COLO829 (cell line): ENCODE measurements around the gene GPR173.

ENCODE experiments used
- DNase-seq: peaks from one replicate; pipeline ENCODE4 v3.0.0; 2012; ENCODE audit warnings: low spot score

Gene GPR173

GRCh38 chrX:53048169-53049126 is at the start of gene GPR173:
Gene GPR173 (plus strand): TSS chrX:53048789. CDS start chrX:53076622, 27,833 bp downstream.
- no peak for DNase-seq

- DNase-seq: no peak
Measured at GRCh38 chrX:53000447-53001135, 48.0 kb upstream of the GPR173 start.

- no peak for DNase-seq
Measured at GRCh38 chrX:53001958-53002357, 46.6 kb upstream of the GPR173 start.

DNA sequence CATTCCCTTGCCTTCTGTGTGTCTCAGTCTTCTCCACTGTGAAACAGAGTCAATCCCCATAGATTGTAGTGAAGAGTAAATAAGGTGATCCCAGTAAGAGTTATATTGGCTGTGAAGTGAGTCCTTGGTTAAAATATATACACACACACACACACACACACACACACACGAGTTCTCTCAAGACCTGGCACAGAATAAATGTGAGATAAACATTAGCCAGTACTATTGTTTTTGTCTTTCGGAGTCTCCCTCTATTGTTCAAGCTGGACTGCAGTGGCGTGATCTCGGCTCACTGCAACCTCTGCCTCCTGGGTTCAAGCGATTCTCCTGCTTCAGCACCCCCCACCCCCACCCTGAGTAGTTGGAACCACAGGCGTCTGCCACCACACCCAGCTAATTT is 45.5 kb upstream of the GPR173 start:
- DNase-seq: no peak

DNA sequence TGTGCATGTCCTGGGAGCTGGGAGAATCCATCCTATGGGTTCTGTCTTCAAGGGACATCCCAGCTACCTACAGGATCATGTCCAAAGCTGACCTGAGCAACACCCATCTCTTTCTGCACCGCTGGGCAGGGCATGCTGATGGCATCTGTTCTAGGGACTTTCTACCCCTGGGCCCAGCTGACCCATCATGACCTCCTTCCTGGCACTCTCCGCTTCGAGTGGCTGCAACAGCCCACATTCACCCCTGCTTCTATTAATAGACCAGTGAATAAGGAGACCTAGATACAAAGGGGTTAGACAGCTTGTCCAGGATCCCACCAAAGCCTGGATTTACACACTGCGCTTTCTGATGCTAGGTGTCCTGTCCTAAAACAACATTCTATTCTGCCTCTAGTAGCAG is 44.6 kb upstream of the GPR173 start:
- no peak for DNase-seq

DNA sequence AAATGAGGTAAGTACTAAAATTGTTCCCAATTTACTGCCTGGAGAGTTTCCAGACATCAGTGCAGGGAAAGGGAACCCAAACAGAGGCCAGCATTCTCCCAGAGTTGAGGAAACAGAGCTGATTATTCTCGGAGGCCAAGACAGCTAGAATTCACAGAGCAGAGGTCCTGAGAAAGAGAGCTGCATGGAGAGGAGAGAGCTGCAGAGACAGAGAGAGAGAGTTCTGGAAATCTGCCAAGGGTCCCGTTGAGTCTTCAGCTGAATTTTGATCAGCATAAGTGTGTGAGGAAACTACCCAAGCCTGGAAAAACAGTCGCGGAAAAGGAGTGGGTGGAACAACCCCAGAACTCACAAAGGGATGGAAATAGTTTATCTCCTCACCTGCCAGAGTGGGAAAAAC is 43.8 kb upstream of the GPR173 start:
- no peak for DNase-seq

GRCh38 chrX:53005327-53005726 is 43.3 kb upstream of the GPR173 start:
- DNase-seq: no peak

DNA sequence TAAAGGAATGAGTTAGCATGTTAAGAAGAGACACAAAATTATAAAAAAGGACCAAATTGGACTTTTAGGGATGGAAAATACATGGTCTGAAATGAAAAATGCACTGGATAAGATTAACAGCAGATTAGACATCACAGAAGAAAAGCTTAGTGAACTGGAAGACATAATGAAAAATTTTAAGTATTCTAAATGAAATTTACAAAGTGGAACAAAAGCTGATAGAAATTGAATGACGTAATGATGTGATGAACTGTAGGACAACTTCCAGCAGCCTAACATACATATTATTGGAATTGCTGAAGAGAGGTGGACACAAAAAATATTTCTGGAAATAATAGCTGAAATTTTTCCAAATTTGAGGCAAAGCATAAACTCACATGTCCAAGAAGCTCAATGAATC is 39.6 kb upstream of the GPR173 start:
- DNase-seq: no peak

DNA sequence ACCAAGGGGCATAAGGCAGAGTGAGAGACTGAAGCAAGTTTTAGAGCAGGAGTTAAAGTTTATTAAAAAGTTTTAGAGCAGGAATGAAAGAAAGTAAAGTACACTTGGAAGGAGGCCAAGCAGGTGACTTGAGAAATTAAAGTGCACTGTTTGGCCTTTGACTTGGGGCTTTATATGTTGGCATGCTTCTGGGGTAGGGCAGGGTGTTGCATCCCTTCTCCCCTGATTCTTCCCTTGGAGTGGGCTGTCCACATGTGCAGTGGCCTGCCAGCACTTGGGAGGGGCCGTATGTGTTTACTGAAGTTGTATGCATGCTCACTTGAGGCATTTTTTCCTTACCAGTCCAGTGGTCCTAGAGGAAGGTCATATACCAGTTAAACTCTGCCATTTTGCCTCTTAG is 35.3 kb upstream of the GPR173 start:
- DNase-seq: no peak

- DNase-seq: no peak
Measured at GRCh38 chrX:53018627-53019026, 30.0 kb upstream of the GPR173 start.

DNA sequence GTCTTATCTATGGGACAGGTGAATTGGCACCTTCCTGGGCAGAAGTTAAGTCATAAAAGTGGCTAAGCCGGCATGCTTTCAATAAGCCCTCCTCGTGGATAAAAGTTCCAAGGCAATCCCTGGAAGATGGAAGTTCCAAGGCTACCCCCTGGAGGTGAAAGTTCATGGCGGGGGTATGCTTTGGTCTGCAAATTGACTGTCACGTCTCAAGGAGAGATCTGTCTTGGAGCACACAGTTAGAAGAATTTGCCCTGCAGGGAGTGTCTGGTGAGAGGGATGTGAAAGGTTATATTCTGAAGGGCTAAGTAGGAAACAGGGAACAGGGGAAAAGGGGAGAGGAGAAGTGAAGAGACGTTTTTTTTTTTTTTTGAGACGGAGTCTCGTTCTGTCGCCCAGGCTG is 26.2 kb upstream of the GPR173 start:
- DNase-seq: no peak

DNA sequence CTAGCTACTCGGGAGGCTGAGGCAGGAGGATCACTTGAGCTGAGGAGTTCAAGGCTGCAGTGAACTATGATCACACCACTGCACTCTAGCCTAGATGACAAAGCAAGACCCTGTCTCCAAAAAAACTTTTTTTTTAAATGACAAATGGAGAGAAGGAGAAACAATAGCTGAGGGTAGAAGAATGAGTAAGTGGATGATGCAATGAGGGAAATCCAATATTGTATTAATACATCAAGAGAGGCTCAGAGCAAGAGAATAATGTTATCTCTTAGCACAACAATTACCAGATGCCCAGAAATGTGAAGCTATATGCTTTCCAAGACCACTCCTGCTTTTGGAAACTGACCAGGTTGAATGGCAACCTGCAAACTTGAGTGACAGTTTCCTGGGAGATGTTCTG is 19.9 kb upstream of the GPR173 start:
- DNase-seq: no peak

GRCh38 chrX:53031380-53031779 is 17.2 kb upstream of the GPR173 start:
- no peak for DNase-seq

DNA sequence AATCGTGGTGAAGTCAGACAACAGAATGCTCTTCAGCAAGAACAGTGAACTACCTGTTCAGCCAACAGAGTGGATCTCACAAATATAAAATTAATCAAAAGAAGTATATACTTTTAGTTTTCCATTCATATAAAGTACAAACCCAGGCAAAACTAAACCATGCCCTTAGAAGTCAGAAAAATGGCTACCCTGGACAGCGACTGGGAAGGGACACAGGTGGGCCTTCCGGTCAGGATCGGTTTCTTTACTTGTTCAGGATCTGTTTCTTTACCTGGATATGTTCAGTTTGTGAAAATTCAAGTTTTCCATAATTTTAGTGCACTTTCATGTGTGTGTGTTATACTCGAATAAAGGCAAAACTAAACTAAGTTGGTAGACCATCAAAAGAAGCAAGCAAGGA is 12.4 kb upstream of the GPR173 start:
- DNase-seq: no peak

GRCh38 chrX:53039236-53039635 is 9.4 kb upstream of the GPR173 start:
- DNase-seq: no peak

GRCh38 chrX:53044995-53045394 is 3.6 kb upstream of the GPR173 start:
- no peak for DNase-seq

- DNase-seq: no peak
Measured at GRCh38 chrX:53047228-53047627, 1.4 kb upstream of the GPR173 start.

GRCh38 chrX:53049127-53049517 is 533 bp downstream of the GPR173 start:
- no peak for DNase-seq

DNA sequence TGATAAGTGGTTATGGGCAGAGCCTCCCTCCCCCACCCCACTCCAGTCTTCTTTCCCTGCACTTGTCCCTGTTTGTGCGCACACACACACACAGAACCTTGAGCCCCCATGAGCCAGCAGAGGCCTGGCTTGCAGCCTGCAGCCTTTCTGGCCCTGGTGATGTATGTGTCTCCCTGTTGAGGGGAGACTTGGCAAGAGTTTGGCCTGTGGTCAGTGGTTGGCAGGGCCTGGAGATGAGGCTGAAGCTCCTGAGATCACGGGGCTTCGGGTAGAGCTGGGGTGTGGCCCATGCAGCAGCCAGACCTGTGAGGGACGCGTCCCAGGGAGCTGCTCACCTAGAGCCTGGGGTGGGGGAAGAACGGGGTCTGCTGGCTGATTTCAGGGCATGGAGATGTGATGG is 2.3 kb downstream of the GPR173 start:
- DNase-seq: no peak

DNA sequence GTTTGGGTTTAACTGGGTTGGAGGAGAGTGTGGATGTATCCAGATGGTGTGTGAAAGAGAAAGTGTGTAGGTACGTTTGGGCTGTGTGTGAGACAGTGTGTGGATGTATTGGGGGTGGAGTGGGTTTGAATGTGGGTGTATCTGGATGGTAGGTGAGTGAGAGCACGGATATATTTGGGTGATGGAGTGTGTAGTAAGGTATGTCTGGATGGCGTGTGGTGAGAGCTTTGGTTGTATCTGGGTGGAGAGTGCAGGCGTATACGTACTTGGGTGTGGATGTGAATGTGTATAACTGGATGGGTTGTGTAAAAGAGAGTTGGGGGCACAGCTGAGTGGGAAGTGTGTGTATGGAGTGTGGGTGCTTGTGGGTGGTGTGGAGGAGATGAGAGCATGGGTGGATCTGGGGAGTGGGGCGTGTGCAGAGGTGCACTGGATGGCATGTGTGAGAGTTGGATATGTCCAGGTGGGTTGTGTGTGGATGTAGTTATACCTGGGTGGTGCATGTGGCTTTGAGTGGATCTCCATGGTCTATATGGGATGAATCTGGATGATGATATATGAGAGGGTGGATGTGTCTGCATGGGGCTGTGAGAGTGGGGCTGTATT is 6.8 kb downstream of the GPR173 start:
- DNase-seq: no peak

DNA sequence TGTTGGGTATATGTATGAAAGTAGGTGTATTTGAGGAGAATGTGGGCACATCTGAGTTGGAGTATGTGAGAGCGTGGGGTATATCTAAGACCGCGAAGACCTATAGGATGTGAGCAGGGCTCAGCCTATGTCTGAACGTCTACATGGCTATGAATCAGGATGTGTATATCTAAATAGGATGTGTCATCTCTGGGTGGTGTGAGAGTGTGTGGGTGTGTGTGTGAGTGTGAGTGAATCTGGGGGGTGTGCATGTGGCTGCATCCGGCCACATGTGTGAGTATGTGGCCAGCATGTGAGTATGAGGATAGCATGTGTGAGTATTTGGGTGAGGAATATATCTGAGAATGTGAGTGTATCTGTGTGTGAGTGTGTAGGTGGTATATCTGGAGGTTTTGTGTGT is 7.7 kb downstream of the GPR173 start:
- no peak for DNase-seq

GRCh38 chrX:53065104-53065503 is 16.5 kb downstream of the GPR173 start:
- no peak for DNase-seq

GRCh38 chrX:53071064-53071463 is 22.5 kb downstream of the GPR173 start:
- no peak for DNase-seq
